GM12878 (cell line): ENCODE data around the gene FNDC8. TPM values are rescaled to one million over a fixed set of nuclear protein-coding genes. Genes with fewer than 3 reads are reported as not detected.

ENCODE experiments used
- ATAC-seq: fragments of 200-7000 bp; cut with Tn5 transposase; 3 replicates; pipeline ENCODE4 v1.9.1; 2020; ENCODE audit warnings: mild to moderate bottlenecking, moderate library complexity
- BruUV-seq: library from RNA; stranded (reverse); fragments of 400-500 nt; replicated peaks from 2 replicates; lab custom pipeline; 2021; lab: Mats Ljungman, UMichigan
- CTCF ChIA-PET: fragments of 300-600 bp; sonication (Branson Sonifier 250); formaldehyde crosslinking; extraction: SDS; loops from one replicate; lab custom pipeline; 2021; ENCODE audit warnings: inconsistent platforms; lab: Yijun Ruan, JAX
- POLR2A ChIA-PET: fragments of 350-600 bp; formaldehyde crosslinking; extraction: SDS; loops from one replicate; lab custom pipeline; 2021; ENCODE audit warnings: inconsistent platforms; lab: Charles Lee
- RAD21 ChIA-PET: fragments of 300-600 bp; sonication (Branson Sonifier 250); formaldehyde crosslinking; loops from one replicate; lab custom pipeline; 2023; ENCODE audit warnings: antibody characterized with exemption; ENCODE audit not compliant: unreplicated experiment; lab: Charles Lee
- SMC1A ChIA-PET: fragments of 300-600 bp; sonication (Branson Sonifier 250); formaldehyde crosslinking; loops from one replicate; lab custom pipeline; 2023; ENCODE audit not compliant: unreplicated experiment, uncharacterized antibody; lab: Charles Lee
- DNase-seq: peaks from one replicate; pipeline ENCODE4 v3.0.0-alpha.2; 2011; ENCODE audit warnings: low read depth, low spot score
- FAIRE-seq: peaks from 3 replicates; lab custom pipeline; 2011; peaks lifted over from hg19 to GRCh38; lab: Jason Lieb, UNC
- H2AFZ ChIP-seq: 2 replicates; pipeline ENCODE4 v1.6.0; 2011; ENCODE audit warnings: low read depth, low read length, control low read depth; ENCODE audit not compliant: control insufficient read depth
- H3K27ac ChIP-seq: 2 replicates; pipeline ENCODE4 v1.5.1; 2011; ENCODE audit warnings: control low read depth; ENCODE audit not compliant: control insufficient read depth, insufficient read depth
- H3K27me3 ChIP-seq, 2 experiments: replicated peaks in 1 of 2; 2 replicates each; pipeline versions ENCODE4 v1.6.0 to v1.6.1; 2011; ENCODE audit warnings: low read length in 1 of 2; ENCODE audit not compliant: control insufficient read depth in 2 of 2, insufficient read depth in 2 of 2
- H3K36me3 ChIP-seq, 2 experiments: 2 replicates each; pipeline ENCODE4 v1.5.1; 2011; ENCODE audit warnings: low read length in 1 of 2; ENCODE audit not compliant: control insufficient read depth in 2 of 2, insufficient read depth in 2 of 2
- H3K4me1 ChIP-seq: 2 replicates; pipeline ENCODE4 v1.6.1; 2011; ENCODE audit warnings: mild to moderate bottlenecking, low read length, moderate library complexity, mixed read lengths; ENCODE audit not compliant: control insufficient read depth, insufficient read depth
- H3K4me2 ChIP-seq: 2 replicates; pipeline ENCODE4 v1.6.0; 2011; ENCODE audit warnings: control low read depth; ENCODE audit not compliant: control insufficient read depth, insufficient read depth
- H3K4me3 ChIP-seq: fragments of 200-600 bp; sonication (generic); 2 replicates; pipeline ENCODE4 v1.5.1; 2016
- H3K79me2 ChIP-seq: 2 replicates; pipeline ENCODE4 v1.6.0; 2011; ENCODE audit warnings: low read length; ENCODE audit not compliant: control insufficient read depth, insufficient read depth
- H3K9ac ChIP-seq: 2 replicates; pipeline ENCODE4 v1.8.0; 2011; ENCODE audit warnings: low read length, control low read depth, mixed read lengths; ENCODE audit not compliant: control insufficient read depth, insufficient read depth
- H3K9me3 ChIP-seq: replicated peaks from 3 replicates; pipeline ENCODE4 v1.5.1; 2011; ENCODE audit warnings: mild to moderate bottlenecking, low read length; ENCODE audit not compliant: control insufficient read depth, insufficient read depth
- H4K20me1 ChIP-seq: 2 replicates; pipeline ENCODE4 v1.6.0; 2011; ENCODE audit not compliant: control insufficient read depth, insufficient read depth
- ASH2L ChIP-seq: fragments of 300-600, 200-600 bp; sonication (generic); IDR thresholded peaks from 2 replicates; pipeline ENCODE4 v1.6.1; 2017; ENCODE audit warnings: low read depth, mild to moderate bottlenecking, borderline replicate concordance
- ATF7 ChIP-seq: fragments of 450-650 bp; IDR thresholded peaks from 2 replicates; pipeline ENCODE4 v1.6.1; 2016; ENCODE audit warnings: low read depth, mild to moderate bottlenecking
- BACH1 ChIP-seq: fragments of 450-650 bp; IDR thresholded peaks from 2 replicates; pipeline ENCODE4 v1.6.1; 2017; ENCODE audit warnings: mild to moderate bottlenecking, borderline replicate concordance
- BHLHE40 ChIP-seq, 2 experiments: fragments of 450-650 bp in 1 of 2; IDR thresholded peaks; 2 replicates each; pipeline ENCODE4 v1.6.1; 2011 to 2017; ENCODE audit warnings: low read depth in 2 of 2, borderline replicate concordance in 1 of 2, improper control_type of control experiment in 1 of 2, low read length in 1 of 2, mild to moderate bottlenecking in 1 of 2
- BRCA1 ChIP-seq: IDR thresholded peaks from 2 replicates; pipeline ENCODE4 v1.6.1; 2011; ENCODE audit warnings: low read depth, low read length, improper control_type of control experiment
- CHD2 ChIP-seq: IDR thresholded peaks from 2 replicates; pipeline ENCODE4 v1.6.1; 2011; ENCODE audit warnings: low read depth, low read length, improper control_type of control experiment, borderline replicate concordance
- E2F4 ChIP-seq: IDR thresholded peaks from 2 replicates; pipeline ENCODE4 v1.6.1; 2012; ENCODE audit warnings: low read depth, low read length, improper control_type of control experiment
- IRF4 ChIP-seq: IDR thresholded peaks from 2 replicates; pipeline ENCODE4 v1.6.1; 2011; ENCODE audit warnings: low read depth, low read length
- MTA2 ChIP-seq: fragments of 450-650 bp; IDR thresholded peaks from 2 replicates; pipeline ENCODE4 v1.6.1; 2016; ENCODE audit warnings: low read depth, mild to moderate bottlenecking, moderate library complexity
- NBN ChIP-seq: fragments of 450-650 bp; IDR thresholded peaks from 2 replicates; pipeline ENCODE4 v1.6.1; 2016
- NFYA ChIP-seq: IDR thresholded peaks from 2 replicates; pipeline ENCODE4 v1.6.1; 2011; ENCODE audit warnings: low read depth, mild to moderate bottlenecking, low read length, improper control_type of control experiment, borderline replicate concordance
- NR2F1 ChIP-seq: fragments of 450-650 bp; conservative IDR thresholded peaks from 2 replicates; pipeline ENCODE4 v1.6.1; 2017; ENCODE audit warnings: mild to moderate bottlenecking
- PKNOX1 ChIP-seq: fragments of 450-650 bp; IDR thresholded peaks from 2 replicates; pipeline ENCODE4 v1.6.1; 2016; ENCODE audit warnings: mild to moderate bottlenecking
- POLR2A ChIP-seq: IDR thresholded peaks from 2 replicates; pipeline ENCODE4 v1.6.1; 2011; ENCODE audit warnings: low read depth, mild to moderate bottlenecking, low read length
- RUNX3 ChIP-seq: IDR thresholded peaks from 2 replicates; pipeline ENCODE4 v1.6.1; 2012; ENCODE audit warnings: low read length, inconsistent platforms
- SIN3A ChIP-seq: IDR thresholded peaks from 2 replicates; pipeline ENCODE4 v1.6.1; 2012; ENCODE audit warnings: low read depth, low read length, improper control_type of control experiment
- SMC3 ChIP-seq: IDR thresholded peaks from 2 replicates; pipeline ENCODE4 v1.6.1; 2011; ENCODE audit warnings: low read length, improper control_type of control experiment, borderline replicate concordance
- TCF3 ChIP-seq: IDR thresholded peaks from 2 replicates; pipeline ENCODE4 v1.6.1; 2012; ENCODE audit warnings: low read depth, mild to moderate bottlenecking, low read length, borderline replicate concordance; ENCODE audit not compliant: insufficient read depth
- ZNF687 ChIP-seq: fragments of 450-650 bp; IDR thresholded peaks from 2 replicates; pipeline ENCODE4 v1.6.1; 2017; ENCODE audit warnings: mild to moderate bottlenecking, moderate library complexity
- WGBS: methylation state at CpG from one replicate; pipeline ENCODE4 v1.1.6; 2016; ENCODE audit warnings: low lambda C conversion rate; ENCODE audit not compliant: insufficient replicate concordance, insufficient coverage; ENCODE audit errors: missing lambda C conversion rate; 5-methylcytosine and 5-hydroxymethylcytosine counted together
- in situ Hi-C: fragments of 300-500 bp; cut with MboI; formaldehyde crosslinking; loops from 9 replicates; pipeline ENCODE4 v1.14.3; 2018; ENCODE audit warnings: mixed read lengths
- intact Hi-C: fragments of 100-400 bp; cut with micrococcal nuclease; formaldehyde crosslinking; loops from one replicate; pipeline ENCODE4 v1.14.2; 2022; ENCODE audit not compliant: unreplicated experiment
- polyA plus RNA-seq, 11 experiments: library from polyadenylated mRNA; depleted of rRNA in 4 of 11; unstranded in 6 of 11; stranded (reverse) in 5 of 11; fragments of >200 nt; fragmentation: Nextera tagmentation in 4 of 11; fragmentation: Illumina TruSeq in 1 of 11; extraction: Ambion mirVana in 4 of 11; extraction: Trizol in 1 of 11; gene quantifications; 1 replicate in 1 of 11; 2 replicates in 10 of 11; pipeline versions ENCODE4 v1.2.1 to v1.2.3, GENCODE V29; 2011 to 2016; ENCODE audit warnings: inconsistent platforms in 2 of 11, missing spikeins in 2 of 11, low read depth in 1 of 11
- total RNA-seq, 4 experiments: library from RNA; depleted of rRNA in 3 of 4; stranded (reverse); fragments of >200 nt in 3 of 4; fragmentation: Illumina TruSeq in 1 of 4; extraction: Trizol in 1 of 4; gene quantifications; 2 replicates each; pipeline versions ENCODE4 v1.2.1 to v1.2.3, GENCODE V29; 2013 to 2021

FNDC8 gene
- total and polyA plus RNA-seq, 10 of the 15 experiments (the other 5 are each of a cell fraction or from before 2014, with no cell fraction given): 0.06 to 0.15 (median 0.11) TPM; not detected in 7

GRCh38 chr17:35082073-35082657, 39.2 kb upstream of the FNDC8 start:
- FAIRE-seq: no peak
- Histone ChIP-seq H3K27me3 (no peaks in the 10 kb centered on the region), H3K9me3 (no peaks in the 10 kb centered on the region), H3K79me2 (peaks cover 88% of the 10 kb centered on the region), H3K36me3 (no peaks in the 10 kb centered on the region; a peak in 1 of 4 replicates), H3K9ac (peak overlapping the region; percentile 48; the same call in 1 of the 2 replicates), H3K27ac (peak overlapping the region; percentile 83), H3K4me2 (peak overlapping the region; percentile 73), H3K4me3 (peak overlapping the region; percentile 28; the same call in 1 of the 2 replicates), H4K20me1 (no peaks in the 10 kb centered on the region), H2AFZ (no peak overlapping the region), H3K4me1 (peaks cover 37% of the 10 kb centered on the region)
- BruUV-seq: no TSS peak
- ChIA-PET RAD21 (interaction anchor here (1.1 to 17.8 kb wide), 8 partner anchors 11 to 456 kb away, joined by 4 to 452 read pairs (median 6); partner anchors contain the start of genes RFFL and SLFN12L), SMC1A (interaction anchor here (0.9 to 14.7 kb wide), 13 partner anchors 8 to 101 kb away, joined by 3 to 534 read pairs (median 4); partner anchors contain the start of gene RFFL), CTCF (interaction anchor here (0.7 to 2.4 kb wide), 11 partner anchors 8 to 83 kb away, joined by 3 to 21 read pairs (median 5); partner anchors contain the start of gene RFFL), POLR2A (interaction anchor here (1.0 to 7.1 kb wide), 8 partner anchors 9 to 54 kb away, joined by 3 to 102 read pairs (median 4); partner anchors contain the start of gene RFFL)
- in situ Hi-C loops: no loop called here
- whole genome bisulfite sequencing: 2% methylated on average over 3 of the region's 3 CpGs
- intact Hi-C loops: no loop called here
- ATAC-seq: peak; percentile 59
- no peak for DNase-seq
- TF ChIP-seq NBN: 0 out of 2 replicates have a peak, but pooled peaks have one; percentile 42
- no peak for TF ChIP-seq ZNF687
- TF ChIP-seq ASH2L: no peak
- no peak for TF ChIP-seq E2F4
- no peak for TF ChIP-seq POLR2A
- no peak for TF ChIP-seq BACH1
- TF ChIP-seq PKNOX1: peak; percentile 35; the same call in 1 of the 2 replicates
- no peak for TF ChIP-seq BHLHE40 (IDR thresholded peaks at IDR 0.05; ENCODE audit: borderline replicate concordance in 1 of 2, low read depth in 2 of 2, low read length in 1 of 2)
- TF ChIP-seq TCF3: 0 out of 2 replicates have a peak, but pooled peaks have one; percentile 19
- no peak for TF ChIP-seq IRF4
- TF ChIP-seq BRCA1: no peak
- no peak for TF ChIP-seq SMC3
- no peak for TF ChIP-seq NFYA
- peak; percentile 21; the same call in 1 of the 2 replicates for TF ChIP-seq ATF7
- peak; percentile 53; the same call in 1 of the 2 replicates for TF ChIP-seq MTA2
- TF ChIP-seq NR2F1: no peak
- no peak for TF ChIP-seq SIN3A
- peak; percentile 54 for TF ChIP-seq RUNX3
- TF ChIP-seq CHD2: no peak
